Ascending aorta (tissue), 2 donors: ENCODE data around the gene NELL2. TPM values are rescaled to one million over a fixed set of nuclear protein-coding genes. Genes with fewer than 3 reads are reported as not detected.

ENCODE experiments used
- DNase-seq, 2 donors: peaks; one replicate each; pipeline ENCODE4 v3.0.0-alpha.2; 2019; ENCODE audit warnings: low spot score in 2 of 2
- H3K27ac ChIP-seq, 2 donors: fragments of 200-600 bp; sonication (generic); one replicate each; pipeline ENCODE4 v1.5.1; 2016 to 2017; ENCODE audit warnings: mild to moderate bottlenecking in 1 of 2
- H3K27me3 ChIP-seq: fragments of 200-600 bp; sonication (generic); one replicate; pipeline ENCODE4 v1.5.1; 2017
- H3K36me3 ChIP-seq, 2 donors: fragments of 200-600 bp; sonication (generic); one replicate each; pipeline ENCODE4 v1.5.1; 2016
- H3K4me1 ChIP-seq, 2 donors: fragments of 200-600 bp; sonication (generic); one replicate each; pipeline ENCODE4 v1.5.1; 2016 to 2017; ENCODE audit warnings: mild to moderate bottlenecking in 1 of 2
- H3K4me3 ChIP-seq, 2 donors: fragments of 200-600 bp; sonication (generic); one replicate each; pipeline ENCODE4 v1.5.1; 2016 to 2017; ENCODE audit warnings: mild to moderate bottlenecking in 1 of 2
- H3K9me3 ChIP-seq, 2 donors: fragments of 200-600 bp; sonication (generic); one replicate each; pipeline ENCODE4 v1.5.1; 2016
- intact Hi-C: fragments of 100-400 bp; cut with DNase I; formaldehyde crosslinking; loops from one replicate; pipeline ENCODE4 v1.15.1; 2023
- total RNA-seq: library from RNA; depleted of rRNA; stranded (reverse); fragments of >200 nt; gene quantifications from one replicate; pipeline ENCODE4 v1.1.0, GENCODE V29; 2016
- TF ChIP-seq, protein P1 (sequence below), 3 experiments: fragments of 200-600 bp in 2 of 3; fragments of 450-650 bp in 1 of 3; sonication (generic) in 2 of 3; IDR thresholded peaks; one replicate each; pipeline ENCODE4 v1.5.1; 2016 to 2019; ENCODE audit warnings: antibody characterized with exemption in 3 of 3, mild to moderate bottlenecking in 1 of 3, moderate library complexity in 1 of 3

Gene NELL2
- total RNA-seq, 1 donor from 2014 or later = not detected

- intact Hi-C loops = no loop called here
- TF ChIP-seq, protein P1, sequence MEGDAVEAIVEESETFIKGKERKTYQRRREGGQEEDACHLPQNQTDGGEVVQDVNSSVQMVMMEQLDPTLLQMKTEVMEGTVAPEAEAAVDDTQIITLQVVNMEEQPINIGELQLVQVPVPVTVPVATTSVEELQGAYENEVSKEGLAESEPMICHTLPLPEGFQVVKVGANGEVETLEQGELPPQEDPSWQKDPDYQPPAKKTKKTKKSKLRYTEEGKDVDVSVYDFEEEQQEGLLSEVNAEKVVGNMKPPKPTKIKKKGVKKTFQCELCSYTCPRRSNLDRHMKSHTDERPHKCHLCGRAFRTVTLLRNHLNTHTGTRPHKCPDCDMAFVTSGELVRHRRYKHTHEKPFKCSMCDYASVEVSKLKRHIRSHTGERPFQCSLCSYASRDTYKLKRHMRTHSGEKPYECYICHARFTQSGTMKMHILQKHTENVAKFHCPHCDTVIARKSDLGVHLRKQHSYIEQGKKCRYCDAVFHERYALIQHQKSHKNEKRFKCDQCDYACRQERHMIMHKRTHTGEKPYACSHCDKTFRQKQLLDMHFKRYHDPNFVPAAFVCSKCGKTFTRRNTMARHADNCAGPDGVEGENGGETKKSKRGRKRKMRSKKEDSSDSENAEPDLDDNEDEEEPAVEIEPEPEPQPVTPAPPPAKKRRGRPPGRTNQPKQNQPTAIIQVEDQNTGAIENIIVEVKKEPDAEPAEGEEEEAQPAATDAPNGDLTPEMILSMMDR (IDR thresholded peaks at IDR 0.05) = no peak
- no peaks in the 10 kb centered on the region for H3K9me3 ChIP-seq
- no peaks in the 10 kb centered on the region for H3K36me3 ChIP-seq
- H3K27ac ChIP-seq = no peak overlapping the region
- no peaks in the 10 kb centered on the region for H3K4me1 ChIP-seq
- no peak overlapping the region for H3K4me3 ChIP-seq
- no peak for DNase-seq
- H3K27me3 ChIP-seq = no peaks in the 10 kb centered on the region
These were observed 99.1 kb downstream of the NELL2 start for GRCh38 chr12:44777044-44777443.

DNA sequence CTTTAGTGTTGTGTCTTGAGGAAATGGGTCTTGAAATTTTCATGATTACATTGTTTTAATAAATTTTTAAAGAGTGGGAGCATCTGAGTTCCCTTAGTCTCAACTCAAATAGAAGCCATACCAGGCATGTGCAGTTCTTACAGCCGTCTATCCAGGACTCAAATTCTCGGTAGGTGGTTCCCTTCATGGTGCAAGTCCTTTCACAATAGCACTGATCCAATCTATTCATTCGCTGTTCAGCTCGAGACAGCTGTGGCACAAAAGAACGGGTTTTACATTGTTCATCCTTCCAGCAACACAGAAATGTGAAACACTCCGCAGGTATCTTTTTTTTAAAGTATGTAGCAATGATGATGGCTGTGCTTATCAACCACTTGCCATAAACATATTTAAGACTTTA lies 100.2 kb downstream of the NELL2 start:
- Histone ChIP-seq H3K4me3 (no peak overlapping the region), H3K36me3 (no peaks in the 10 kb centered on the region), H3K9me3 (no peaks in the 10 kb centered on the region), H3K27me3 (no peaks in the 10 kb centered on the region), H3K27ac (no peak overlapping the region), H3K4me1 (no peaks in the 10 kb centered on the region)
- TF ChIP-seq, protein P1 (IDR thresholded peaks at IDR 0.05) = no peak
- no peak for DNase-seq
- intact Hi-C loops = no loop called here

DNA sequence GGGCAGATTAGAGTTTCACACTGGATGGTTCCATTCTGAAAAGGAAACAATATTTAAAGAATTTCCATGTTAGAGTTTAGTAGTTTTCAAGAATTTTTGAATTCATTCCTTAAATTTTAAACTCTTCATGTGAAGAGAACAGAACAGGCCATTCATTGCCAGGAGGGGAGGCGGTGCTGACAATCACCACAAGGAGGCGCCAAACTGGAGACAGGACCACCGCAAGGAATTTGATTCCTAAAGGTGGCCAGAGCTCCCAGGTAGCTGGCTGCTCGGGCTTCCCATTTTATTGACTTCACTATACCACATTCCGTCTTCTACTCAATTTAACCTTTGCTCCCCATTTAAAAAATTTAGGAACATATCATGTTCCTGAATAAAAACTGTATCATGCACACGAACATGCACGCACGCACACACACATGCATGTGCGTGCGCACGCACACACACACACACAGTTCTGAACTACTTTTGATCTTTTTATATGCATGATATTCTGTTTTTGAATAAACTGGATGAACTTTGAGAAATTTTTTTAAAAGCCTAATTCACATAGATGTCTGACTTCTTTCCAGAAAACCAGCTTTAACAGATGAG lies 101.2 kb downstream of the NELL2 start:
- no peaks in the 10 kb centered on the region for H3K27me3 ChIP-seq
- no peak overlapping the region for H3K4me3 ChIP-seq
- no peaks in the 10 kb centered on the region for H3K36me3 ChIP-seq
- intact Hi-C loops = no loop called here
- H3K4me1 ChIP-seq = no peaks in the 10 kb centered on the region
- H3K27ac ChIP-seq = no peak overlapping the region
- TF ChIP-seq, protein P1 (IDR thresholded peaks at IDR 0.05) = peak in 2 of 3 experiments; percentile 23 to 25
- H3K9me3 ChIP-seq = no peaks in the 10 kb centered on the region
- DNase-seq = no peak

GRCh38 chr12:44771485-44772021 lies 104.6 kb downstream of the NELL2 start:
- Histone ChIP-seq H3K27me3 (no peaks in the 10 kb centered on the region), H3K27ac (no peak overlapping the region), H3K4me1 (no peaks in the 10 kb centered on the region), H3K9me3 (no peaks in the 10 kb centered on the region), H3K36me3 (no peaks in the 10 kb centered on the region), H3K4me3 (no peak overlapping the region)
- TF ChIP-seq, protein P1 (IDR thresholded peaks at IDR 0.05) = no peak
- DNase-seq = no peak
- intact Hi-C loops = no loop called here

DNA sequence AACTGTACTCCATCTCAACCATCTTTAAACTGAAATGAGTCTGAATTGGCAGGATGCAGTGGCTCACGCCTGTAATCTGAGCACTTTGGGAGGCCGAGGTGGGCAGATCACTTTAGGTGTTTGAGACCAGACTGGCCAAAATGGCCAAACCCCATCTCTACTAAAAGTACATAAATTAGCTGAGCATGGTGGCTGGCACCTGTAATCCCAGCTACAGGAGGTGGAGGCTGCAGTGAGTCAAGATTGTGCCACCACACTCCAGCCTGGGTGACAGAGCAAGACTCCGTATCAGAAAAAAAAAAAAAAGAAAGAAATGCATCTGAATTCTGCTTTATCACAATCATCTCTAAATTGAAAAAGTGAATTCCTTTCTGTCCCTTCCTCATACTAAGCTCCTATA lies 110.3 kb downstream of the NELL2 start:
- TF ChIP-seq, protein P1 (IDR thresholded peaks at IDR 0.05) = no peak
- Histone ChIP-seq H3K27ac (no peak overlapping the region), H3K36me3 (no peaks in the 10 kb centered on the region), H3K9me3 (no peaks in the 10 kb centered on the region), H3K4me3 (no peak overlapping the region), H3K4me1 (no peaks in the 10 kb centered on the region), H3K27me3 (no peaks in the 10 kb centered on the region)
- intact Hi-C loops = no loop called here
- no peak for DNase-seq
